Activated CD4-positive, alpha-beta T cell treated with anti-CD3 and anti-CD28 coated beads for 36 hours (primary cell): Measurements from ENCODE around the gene YWHAE. TPM values are rescaled to one million over a fixed set of nuclear protein-coding genes. Genes with fewer than 3 reads are reported as not detected.
A peak's percentile ranks its signal among the peaks of the same experiment; 100 is the strongest.

Experiments used
- ATAC-seq: fragments of 200-7000 bp; cut with Tn5 transposase; one replicate; pipeline ENCODE4 v1.10.0; 2021; ENCODE audit warnings: mild to moderate bottlenecking, moderate library complexity
- CTCF ChIA-PET: fragments of 350-600 bp; sonication (Branson Sonifier 250); formaldehyde crosslinking; loops from one replicate; lab custom pipeline; 2021; ENCODE audit warnings: antibody characterized with exemption; lab: Charles Lee
- POLR2A ChIA-PET: fragments of 350-600 bp; sonication (Branson Sonifier 250); formaldehyde crosslinking; loops from one replicate; lab custom pipeline; 2021; ENCODE audit warnings: antibody characterized with exemption, inconsistent platforms; lab: Charles Lee
- DNase-seq: peaks from one replicate; pipeline ENCODE4 v3.0.0-alpha.2; 2020
- H3K27ac Mint-ChIP-seq: one replicate; pipeline ENCODE4 v1.8.0; 2021; ENCODE audit warnings: mixed read lengths
- H3K27me3 Mint-ChIP-seq: one replicate; pipeline ENCODE4 v1.8.0; 2021; ENCODE audit warnings: mixed read lengths
- H3K36me3 Mint-ChIP-seq: one replicate; pipeline ENCODE4 v1.8.0; 2021; ENCODE audit warnings: low read depth, mixed read lengths
- H3K4me1 Mint-ChIP-seq: one replicate; pipeline ENCODE4 v1.8.0; 2021; ENCODE audit warnings: mixed read lengths
- H3K4me3 Mint-ChIP-seq: one replicate; pipeline ENCODE4 v1.8.0; 2021; ENCODE audit warnings: mild to moderate bottlenecking, moderate library complexity, mixed read lengths
- H3K9me3 Mint-ChIP-seq: one replicate; pipeline ENCODE4 v1.8.0; 2021; ENCODE audit warnings: low read depth, mixed read lengths
- intact Hi-C, 2 experiments: fragments of 100-400 bp; cut with DNase I in 1 of 2; cut with micrococcal nuclease in 1 of 2; formaldehyde crosslinking; loops; one replicate each; pipeline versions ENCODE4 v1.14.2 to v1.15.1; 2022 to 2024; cut with DNase I, micrococcal nuclease
- total RNA-seq, 2 experiments: library from RNA; stranded (reverse); gene quantifications; one replicate each; pipeline ENCODE4 v1.2.3, GENCODE V29; 2021

Gene YWHAE
- total RNA-seq, 2 experiments from 2014 or later = 520 to 553 TPM

GRCh38 chr17:1374431-1375177 is 25.4 kb downstream of the YWHAE start:
- DNase-seq (no peak), ATAC-seq (peak; percentile 70)
- Mint-ChIP-seq H3K4me3 (peak overlapping the region; percentile 25), H3K36me3 (peaks cover 29% of the 10 kb centered on the region), H3K4me1 (peaks cover 75% of the 10 kb centered on the region), H3K9me3 (no peaks in the 10 kb centered on the region), H3K27me3 (no peaks in the 10 kb centered on the region), H3K27ac (peak overlapping the region; percentile 59)
- intact Hi-C loops = loop anchor here in 1 of 2 experiments (2.0 kb wide), 1 partner anchor 18 kb away; no protein-coding TSS in a partner anchor
- POLR2A ChIA-PET = interaction anchor here (0.6 to 1.0 kb wide), 2 partner anchors 9 to 233 kb away, joined by 4 to 5 read pairs; no protein-coding TSS in a partner anchor
- CTCF ChIA-PET = interaction anchor here (0.6 to 8.9 kb wide), 5 partner anchors 8 to 42 kb away, joined by 3 to 121 read pairs (median 4); no protein-coding TSS in a partner anchor

GRCh38 chr17:1373707-1374237 is 26.2 kb downstream of the YWHAE start:
- ChIA-PET POLR2A (interaction anchor here (0.6 to 1.0 kb wide), 2 partner anchors 8 to 31 kb away, joined by 3 to 4 read pairs; no protein-coding TSS in a partner anchor), CTCF (interaction anchor here (0.7 to 8.9 kb wide), 4 partner anchors 8 to 41 kb away, joined by 4 to 121 read pairs (median 13); no protein-coding TSS in a partner anchor)
- Mint-ChIP-seq H3K4me3 (no peak overlapping the region), H3K9me3 (no peaks in the 10 kb centered on the region), H3K36me3 (peaks cover 29% of the 10 kb centered on the region), H3K4me1 (peaks cover 71% of the 10 kb centered on the region), H3K27me3 (no peaks in the 10 kb centered on the region), H3K27ac (no peak overlapping the region)
- DNase-seq = no peak
- intact Hi-C loops = loop anchor here in 1 of 2 experiments (2.0 kb wide), 1 partner anchor 19 kb away; no protein-coding TSS in a partner anchor
- ATAC-seq = no peak

DNA sequence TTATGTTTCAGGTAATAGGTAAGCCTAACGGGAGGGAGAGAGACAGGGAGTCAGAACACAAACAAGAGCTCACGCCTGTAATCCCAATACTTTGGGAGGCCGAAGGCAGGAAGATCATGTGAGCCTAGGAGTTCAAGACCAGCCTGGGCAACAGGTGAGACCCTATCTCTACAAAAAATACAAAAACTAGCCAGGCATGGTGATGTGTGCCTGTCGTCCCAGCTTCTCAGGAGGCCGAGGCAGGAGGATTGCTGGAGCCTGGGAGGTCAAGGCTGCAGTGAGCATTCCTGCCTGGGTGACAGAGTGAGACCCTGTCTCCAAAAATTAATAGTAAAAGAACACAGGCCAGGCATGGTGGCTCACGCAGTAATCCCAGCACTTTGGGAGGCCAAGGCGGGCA is 27.4 kb downstream of the YWHAE start:
- Mint-ChIP-seq H3K4me3 (no peak overlapping the region), H3K4me1 (peaks cover 67% of the 10 kb centered on the region), H3K27ac (peak overlapping the region; percentile 47), H3K27me3 (no peaks in the 10 kb centered on the region), H3K9me3 (no peaks in the 10 kb centered on the region), H3K36me3 (peaks cover 26% of the 10 kb centered on the region)
- ChIA-PET CTCF (interaction anchor here (1.1 to 4.1 kb wide), 3 partner anchors 10 to 40 kb away, joined by 3 to 22 read pairs (median 6); no protein-coding TSS in a partner anchor), POLR2A (no interaction called here)
- DNase-seq (no peak), ATAC-seq (no peak)
- intact Hi-C loops = no loop called here

DNA sequence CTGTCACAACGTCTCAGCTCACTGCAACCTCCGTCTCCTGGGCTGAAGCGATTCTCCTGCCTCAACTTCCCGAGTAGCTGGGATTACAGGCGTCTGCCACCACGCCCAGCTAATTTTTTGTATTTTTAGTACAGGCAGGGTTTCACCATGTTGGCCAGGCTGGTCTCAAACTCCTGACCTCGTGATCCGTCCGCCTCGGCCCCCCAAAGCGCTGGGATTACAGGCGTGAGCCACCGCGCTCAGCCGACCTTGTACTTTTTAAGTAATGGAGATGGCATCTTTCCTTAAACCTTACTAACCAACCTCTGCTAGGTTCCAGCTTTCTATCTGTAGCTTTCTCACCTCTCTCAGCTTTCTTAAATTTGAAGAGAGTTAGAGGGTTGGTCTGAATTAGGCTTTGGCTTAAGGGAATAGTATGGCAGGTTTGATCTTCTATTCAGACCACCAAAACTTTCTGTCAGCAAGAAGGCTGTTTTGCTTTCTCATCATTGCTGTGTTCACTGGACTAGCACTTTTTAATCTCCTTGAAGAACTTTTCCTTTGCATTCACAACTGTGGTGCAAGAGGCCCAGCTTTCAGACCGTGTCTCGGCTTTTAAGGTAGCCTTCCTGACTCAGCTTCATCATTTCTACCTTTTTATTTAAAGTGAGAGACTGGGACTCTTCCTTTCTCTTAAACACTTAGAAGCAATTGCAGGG is 28.0 kb downstream of the YWHAE start:
- H3K9me3 Mint-ChIP-seq = no peaks in the 10 kb centered on the region
- CTCF ChIA-PET = interaction anchor here (1.0 to 4.1 kb wide), 6 partner anchors 10 to 250 kb away, joined by 3 to 22 read pairs (median 5); partner anchors contain the start of gene INPP5K
- intact Hi-C loops = no loop called here
- no peak for DNase-seq
- POLR2A ChIA-PET = interaction anchor here (0.9 to 1.0 kb wide), 2 partner anchors 13 to 145 kb away, joined by 4 to 5 read pairs; partner anchors contain the start of gene INPP5K
- peak overlapping the region; percentile 47 for H3K27ac Mint-ChIP-seq
- peaks cover 26% of the 10 kb centered on the region for H3K36me3 Mint-ChIP-seq
- no peaks in the 10 kb centered on the region for H3K27me3 Mint-ChIP-seq
- H3K4me3 Mint-ChIP-seq = no peak overlapping the region
- peaks cover 67% of the 10 kb centered on the region for H3K4me1 Mint-ChIP-seq
- no peak for ATAC-seq

DNA sequence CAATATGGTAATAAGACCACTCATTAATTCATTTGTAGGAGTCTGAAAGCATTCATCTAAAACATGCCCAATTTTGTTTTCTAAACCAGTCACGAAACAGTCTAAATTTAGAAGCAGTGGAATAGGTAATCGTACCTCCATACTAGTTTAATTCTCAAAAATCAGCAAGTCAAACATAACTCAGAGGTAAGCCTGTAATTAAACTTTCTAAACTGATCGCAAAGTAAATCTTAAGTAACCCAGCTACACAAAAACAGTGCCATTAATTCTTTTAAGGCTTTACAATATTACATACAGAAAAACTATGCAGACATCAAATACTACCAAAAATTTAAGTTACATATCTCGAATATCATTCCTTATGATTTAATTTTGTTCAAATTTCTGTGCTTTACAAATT is 31.4 kb downstream of the YWHAE start:
- Mint-ChIP-seq H3K27ac (no peak overlapping the region), H3K4me3 (no peak overlapping the region), H3K9me3 (no peaks in the 10 kb centered on the region), H3K36me3 (peaks cover 28% of the 10 kb centered on the region), H3K4me1 (peaks cover 61% of the 10 kb centered on the region), H3K27me3 (no peaks in the 10 kb centered on the region)
- DNase-seq = no peak
- POLR2A ChIA-PET = no interaction called here
- intact Hi-C loops = loop anchor here (5.0 kb wide), 2 partner anchors 89 to 164 kb away; partner anchors contain the start of gene CRK (in 1 of the 2)
- no peak for ATAC-seq
- CTCF ChIA-PET = interaction anchor here (1.2 to 4.8 kb wide), 3 partner anchors 9 to 23 kb away, joined by 3 to 121 read pairs (median 3); no protein-coding TSS in a partner anchor

DNA sequence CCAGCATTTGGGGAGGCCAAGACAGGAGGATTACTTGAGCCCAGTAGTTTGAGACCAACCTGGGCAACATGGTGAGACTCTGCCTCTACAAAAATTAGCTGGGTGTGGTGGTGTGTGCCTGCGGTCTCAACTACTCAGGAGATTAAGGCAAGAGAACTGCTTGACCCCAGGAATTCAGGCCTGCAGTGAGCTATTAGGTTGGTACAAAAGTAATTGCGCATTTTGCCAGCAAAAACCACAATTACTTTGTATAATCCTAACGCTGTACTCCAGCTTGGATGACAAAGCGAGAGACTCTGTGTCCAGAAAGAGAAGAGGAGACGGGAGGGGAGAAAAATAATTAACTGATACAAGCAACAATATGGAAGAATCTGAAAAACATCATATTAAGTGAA is 32.7 kb downstream of the YWHAE start:
- Mint-ChIP-seq H3K27ac (peak overlapping the region; percentile 58), H3K4me3 (no peak overlapping the region), H3K27me3 (no peaks in the 10 kb centered on the region), H3K4me1 (peaks cover 68% of the 10 kb centered on the region), H3K9me3 (no peaks in the 10 kb centered on the region), H3K36me3 (peaks cover 28% of the 10 kb centered on the region)
- DNase-seq = no peak
- ChIA-PET POLR2A (no interaction called here), CTCF (interaction anchor here (0.6 to 4.8 kb wide), 6 partner anchors 10 to 166 kb away, joined by 3 to 121 read pairs (median 18); partner anchors contain the start of gene INPP5K)
- intact Hi-C loops = loop anchor here (5.0 kb wide), 2 partner anchors 90 to 165 kb away; partner anchors contain the start of gene CRK (in 1 of the 2)
- ATAC-seq = no peak

- H3K4me3 Mint-ChIP-seq = no peak overlapping the region
- ChIA-PET CTCF (interaction anchor here (0.5 to 4.8 kb wide), 30 partner anchors 10 to 264 kb away, joined by 3 to 121 read pairs (median 8); partner anchors contain the start of genes INPP5K and YWHAE), POLR2A (interaction anchor here (1.2 to 1.5 kb wide), 5 partner anchors 8 to 167 kb away, joined by 3 to 9 read pairs (median 6); partner anchors contain the start of gene INPP5K)
- H3K27me3 Mint-ChIP-seq = no peaks in the 10 kb centered on the region
- H3K4me1 Mint-ChIP-seq = peaks cover 71% of the 10 kb centered on the region
- H3K27ac Mint-ChIP-seq = no peak overlapping the region
- no peaks in the 10 kb centered on the region for H3K9me3 Mint-ChIP-seq
- intact Hi-C loops = loop anchor here (5.0 kb wide), 2 partner anchors 91 to 166 kb away; partner anchors contain the start of gene CRK (in 1 of the 2)
- ATAC-seq (no peak), DNase-seq (no peak)
- peaks cover 25% of the 10 kb centered on the region for H3K36me3 Mint-ChIP-seq
Measured at GRCh38 chr17:1366234-1366633, 33.8 kb downstream of the YWHAE start.

DNA sequence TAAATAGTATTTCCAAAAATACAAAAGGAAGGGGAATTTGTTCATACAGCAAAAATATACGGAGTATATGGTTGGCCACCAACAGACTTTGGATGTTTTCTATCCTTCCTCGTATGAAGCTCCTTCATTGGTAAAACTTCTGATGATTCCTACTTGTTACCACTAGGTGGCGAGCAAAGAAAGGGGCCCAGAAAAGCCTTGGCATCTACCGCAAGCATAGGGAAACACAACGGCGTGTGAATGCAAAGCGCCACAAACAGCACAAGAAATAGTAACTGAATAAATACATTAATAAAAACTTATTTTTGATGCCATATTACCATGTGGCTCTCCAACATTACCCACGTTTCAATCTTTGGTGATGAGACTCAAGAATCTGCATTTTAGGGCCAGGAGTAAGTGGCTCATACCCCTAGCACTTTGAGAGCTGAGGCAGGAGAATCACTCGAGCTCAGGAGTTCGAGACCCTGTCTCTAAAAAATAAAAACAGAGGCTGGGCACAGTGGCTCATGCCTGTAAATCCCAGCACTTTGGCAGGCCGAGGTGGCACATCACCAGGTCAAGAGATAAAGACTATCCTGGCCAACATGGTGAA is 34.5 kb downstream of the YWHAE start:
- intact Hi-C loops = loop anchor here (1.0 to 5.0 kb wide), 9 partner anchors 13 to 265 kb away; partner anchors contain the start of genes CRK (in 2 of the 2), INPP5K (in 2 of the 2) and YWHAE (in 1 of the 2)
- POLR2A ChIA-PET = interaction anchor here (0.6 to 1.5 kb wide), 15 partner anchors 9 to 235 kb away, joined by 3 to 9 read pairs (median 4); partner anchors contain the start of genes INPP5K and YWHAE
- H3K4me3 Mint-ChIP-seq = peak overlapping the region; percentile 21

GRCh38 chr17:1362964-1363363 is 37.1 kb downstream of the YWHAE start:
- POLR2A ChIA-PET = interaction anchor here (0.6 to 1.6 kb wide), 5 partner anchors 14 to 154 kb away, joined by 3 to 8 read pairs (median 3); partner anchors contain the start of gene INPP5K
- ATAC-seq = peak; percentile 6
- peaks cover 34% of the 10 kb centered on the region for H3K36me3 Mint-ChIP-seq

More for the DNA sequence above, 34.5 kb downstream of the YWHAE start:
- no peaks in the 10 kb centered on the region for H3K27me3 Mint-ChIP-seq
- peaks cover 71% of the 10 kb centered on the region for H3K4me1 Mint-ChIP-seq
- CTCF ChIA-PET = interaction anchor here (0.6 to 4.8 kb wide), 55 partner anchors 9 to 485 kb away, joined by 3 to 121 read pairs (median 4); partner anchors contain the start of genes INPP5K, MYO1C and YWHAE
- H3K9me3 Mint-ChIP-seq = no peaks in the 10 kb centered on the region
- no peak overlapping the region for H3K27ac Mint-ChIP-seq
- DNase-seq = peak; percentile 74
- peaks cover 24% of the 10 kb centered on the region for H3K36me3 Mint-ChIP-seq
- peak; percentile 65 for ATAC-seq

More at GRCh38 chr17:1362964-1363363, 37.1 kb downstream of the YWHAE start:
- Mint-ChIP-seq H3K27me3 (no peaks in the 10 kb centered on the region), H3K4me3 (peak overlapping the region; percentile 2), H3K4me1 (peaks cover 71% of the 10 kb centered on the region), H3K9me3 (no peaks in the 10 kb centered on the region), H3K27ac (peak overlapping the region; percentile 72)
- intact Hi-C loops = no loop called here
- CTCF ChIA-PET = interaction anchor here (0.7 to 2.9 kb wide), 13 partner anchors 9 to 252 kb away, joined by 3 to 22 read pairs (median 4); partner anchors contain the start of gene CRK
- no peak for DNase-seq
